BE2C (cell line): ENCODE data around the gene THAP3.
A peak's percentile ranks its signal among the peaks of the same experiment; 100 is the strongest.

Experiments
- DNase-seq: peaks from one replicate; pipeline ENCODE4 v3.0.0-alpha.2; 2020
- H3K27me3 ChIP-seq: fragments of 250-450 bp; sonication (Bioruptor Pico); 2 replicates; pipeline ENCODE4 v1.5.1; 2020; ENCODE audit warnings: mild to moderate bottlenecking
- H3K36me3 ChIP-seq: fragments of 250-450 bp; sonication (Bioruptor Pico); 2 replicates; pipeline ENCODE4 v1.5.1; 2020; ENCODE audit warnings: mild to moderate bottlenecking
- H3K4me1 ChIP-seq: fragments of 250-450 bp; sonication (Bioruptor Pico); 2 replicates; pipeline ENCODE4 v1.5.1; 2020
- H3K4me3 ChIP-seq: 2 replicates; pipeline ENCODE4 v1.5.1; 2011; ENCODE audit warnings: low read depth, low read length
- H3K9me3 ChIP-seq: fragments of 250-450 bp; sonication (Bioruptor Pico); 2 replicates; pipeline ENCODE4 v1.5.1; 2020
- TF ChIP-seq, protein P1 (sequence below): IDR thresholded peaks from 2 replicates; pipeline ENCODE4 v1.5.1; 2012; ENCODE audit warnings: mild to moderate bottlenecking, low read depth, low read length

Gene THAP3

DNA sequence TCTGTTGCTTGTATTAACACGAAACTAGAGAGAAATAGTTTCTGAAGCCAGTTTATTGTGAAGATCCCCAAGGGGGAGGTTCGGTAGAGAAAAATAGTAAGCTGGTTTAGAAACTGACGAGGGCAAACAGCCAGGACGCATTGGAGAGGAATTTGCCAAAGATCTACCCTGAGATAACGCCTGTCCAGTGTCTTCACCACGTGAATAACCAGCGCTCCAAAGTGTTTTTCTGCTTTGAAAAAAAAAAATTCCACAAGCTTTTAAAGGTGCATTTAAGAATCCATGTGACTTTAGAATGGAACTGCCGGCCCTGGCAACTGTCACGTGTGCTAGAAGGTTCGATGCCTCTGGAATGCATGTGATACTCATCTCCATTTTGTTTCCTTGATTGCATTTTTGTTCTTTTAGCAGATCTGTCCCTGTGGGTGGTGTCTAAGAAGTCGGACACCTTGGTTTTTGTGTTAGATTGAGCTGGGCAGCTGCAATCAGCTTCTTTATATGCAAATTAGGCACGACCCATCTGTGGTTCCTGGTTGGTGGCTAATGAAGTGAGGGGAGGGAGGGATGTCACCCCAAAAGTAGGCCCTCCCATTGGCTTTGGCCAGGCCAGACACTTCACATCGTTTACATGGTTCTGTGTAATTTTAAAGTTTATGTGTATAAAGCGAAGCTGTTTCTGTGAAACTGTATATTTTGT is 1.3 kb upstream of the THAP3 start:
- Histone ChIP-seq H3K36me3 (peaks cover 3% of the 10 kb centered on the region), H3K9me3 (no peaks in the 10 kb centered on the region), H3K4me1 (no peaks in the 10 kb centered on the region), H3K27me3 (no peaks in the 10 kb centered on the region), H3K4me3 (no peak overlapping the region)
- TF ChIP-seq, protein P1, sequence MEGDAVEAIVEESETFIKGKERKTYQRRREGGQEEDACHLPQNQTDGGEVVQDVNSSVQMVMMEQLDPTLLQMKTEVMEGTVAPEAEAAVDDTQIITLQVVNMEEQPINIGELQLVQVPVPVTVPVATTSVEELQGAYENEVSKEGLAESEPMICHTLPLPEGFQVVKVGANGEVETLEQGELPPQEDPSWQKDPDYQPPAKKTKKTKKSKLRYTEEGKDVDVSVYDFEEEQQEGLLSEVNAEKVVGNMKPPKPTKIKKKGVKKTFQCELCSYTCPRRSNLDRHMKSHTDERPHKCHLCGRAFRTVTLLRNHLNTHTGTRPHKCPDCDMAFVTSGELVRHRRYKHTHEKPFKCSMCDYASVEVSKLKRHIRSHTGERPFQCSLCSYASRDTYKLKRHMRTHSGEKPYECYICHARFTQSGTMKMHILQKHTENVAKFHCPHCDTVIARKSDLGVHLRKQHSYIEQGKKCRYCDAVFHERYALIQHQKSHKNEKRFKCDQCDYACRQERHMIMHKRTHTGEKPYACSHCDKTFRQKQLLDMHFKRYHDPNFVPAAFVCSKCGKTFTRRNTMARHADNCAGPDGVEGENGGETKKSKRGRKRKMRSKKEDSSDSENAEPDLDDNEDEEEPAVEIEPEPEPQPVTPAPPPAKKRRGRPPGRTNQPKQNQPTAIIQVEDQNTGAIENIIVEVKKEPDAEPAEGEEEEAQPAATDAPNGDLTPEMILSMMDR: no peak
- no peak for DNase-seq

GRCh38 chr1:6625584-6626149 is 999 bp downstream of the THAP3 start:
- DNase-seq: no peak
- H3K27me3 ChIP-seq: no peaks in the 10 kb centered on the region
- peak overlapping the region; percentile 65 for H3K4me3 ChIP-seq
- TF ChIP-seq, protein P1: no peak
- peaks cover 5% of the 10 kb centered on the region; the same call in 1 of the 2 replicates for H3K36me3 ChIP-seq
- no peaks in the 10 kb centered on the region for H3K4me1 ChIP-seq
- H3K9me3 ChIP-seq: no peaks in the 10 kb centered on the region

GRCh38 chr1:6627031-6627430 is 2.4 kb downstream of the THAP3 start:
- TF ChIP-seq, protein P1: no peak
- H3K36me3 ChIP-seq: 0 out of 2 replicates have a peak, but pooled peaks cover 2% of the 10 kb centered on the region
- H3K9me3 ChIP-seq: no peaks in the 10 kb centered on the region
- H3K4me1 ChIP-seq: no peaks in the 10 kb centered on the region
- DNase-seq: no peak
- no peaks in the 10 kb centered on the region for H3K27me3 ChIP-seq
- no peak overlapping the region for H3K4me3 ChIP-seq

DNA sequence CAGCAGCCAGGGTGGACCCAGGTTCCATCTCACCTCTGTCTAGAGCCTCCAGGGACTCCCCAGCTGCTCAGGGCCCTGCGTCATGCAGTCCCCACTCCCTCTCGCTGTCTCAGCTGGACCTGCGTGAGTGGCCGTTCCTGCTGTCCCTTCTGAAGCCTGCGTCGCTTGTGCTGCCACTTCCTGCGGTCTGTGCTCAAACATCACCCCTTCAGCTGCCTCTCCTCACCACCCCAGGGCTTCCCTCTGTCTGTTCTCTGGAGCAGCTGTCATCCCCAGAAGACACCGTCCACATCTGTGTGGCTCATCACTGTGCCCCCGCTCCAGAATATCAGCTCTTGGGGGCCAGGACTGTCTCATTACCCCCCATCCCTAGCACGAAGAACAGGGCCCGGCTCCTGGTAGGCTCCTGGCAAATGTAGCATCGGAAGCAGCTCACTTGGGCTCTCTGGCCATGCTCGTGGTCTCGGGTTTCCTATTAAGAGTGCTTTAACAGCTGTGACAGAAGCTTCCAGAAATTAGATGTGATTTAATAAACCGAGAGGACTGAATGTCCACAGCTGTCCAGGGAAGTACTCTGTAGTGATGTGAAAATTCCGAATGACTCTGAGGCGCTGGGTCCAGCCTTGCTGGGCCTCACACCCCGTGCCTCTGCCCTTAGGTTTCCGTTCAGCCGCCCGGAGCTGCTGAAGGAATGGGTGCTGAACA is 3.3 kb downstream of the THAP3 start:
- no peak for DNase-seq
- TF ChIP-seq, protein P1: no peak
- Histone ChIP-seq H3K27me3 (no peaks in the 10 kb centered on the region), H3K4me1 (no peaks in the 10 kb centered on the region), H3K9me3 (no peaks in the 10 kb centered on the region), H3K36me3 (peaks cover 2% of the 10 kb centered on the region), H3K4me3 (no peak overlapping the region)

DNA sequence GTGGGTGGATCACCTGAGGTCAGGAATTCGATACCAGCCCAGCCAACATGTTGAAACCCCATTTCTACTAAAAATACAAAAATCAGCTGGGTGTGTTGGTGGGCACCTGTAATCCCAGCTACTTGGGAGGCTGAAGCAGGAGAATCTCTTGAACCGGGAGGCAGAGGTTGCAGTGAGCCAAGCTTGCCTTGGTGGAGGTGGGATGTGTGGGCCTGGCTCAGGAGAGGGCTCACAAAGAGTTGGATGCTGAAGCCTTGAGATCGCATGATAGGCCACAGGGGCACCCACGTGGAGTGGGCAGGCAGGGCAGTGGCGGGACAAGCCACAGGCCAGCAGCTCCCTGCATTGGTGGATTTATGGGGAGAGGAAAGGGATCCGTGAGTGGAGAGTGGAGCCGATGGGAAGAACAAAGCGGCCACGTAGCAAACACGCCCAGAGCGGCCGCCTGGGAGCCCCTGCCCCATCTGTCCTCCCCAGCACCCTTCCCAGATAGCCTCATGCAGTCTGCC is 4.4 kb downstream of the THAP3 start:
- no peaks in the 10 kb centered on the region for H3K4me1 ChIP-seq
- H3K27me3 ChIP-seq: no peaks in the 10 kb centered on the region
- TF ChIP-seq, protein P1: no peak
- DNase-seq: no peak
- no peaks in the 10 kb centered on the region for H3K9me3 ChIP-seq
- no peak overlapping the region for H3K4me3 ChIP-seq
- H3K36me3 ChIP-seq: peaks cover 8% of the 10 kb centered on the region
